ENCODE data around the gene NDFIP1. TPM values are rescaled to one million over a fixed set of nuclear protein-coding genes. Genes with fewer than 3 reads are reported as not detected.

The NDFIP1 gene, protein sequence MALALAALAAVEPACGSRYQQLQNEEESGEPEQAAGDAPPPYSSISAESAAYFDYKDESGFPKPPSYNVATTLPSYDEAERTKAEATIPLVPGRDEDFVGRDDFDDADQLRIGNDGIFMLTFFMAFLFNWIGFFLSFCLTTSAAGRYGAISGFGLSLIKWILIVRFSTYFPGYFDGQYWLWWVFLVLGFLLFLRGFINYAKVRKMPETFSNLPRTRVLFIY
- total RNA-seq = 10 to 100 TPM; 65.2 to 70.2 TPM

DNA sequence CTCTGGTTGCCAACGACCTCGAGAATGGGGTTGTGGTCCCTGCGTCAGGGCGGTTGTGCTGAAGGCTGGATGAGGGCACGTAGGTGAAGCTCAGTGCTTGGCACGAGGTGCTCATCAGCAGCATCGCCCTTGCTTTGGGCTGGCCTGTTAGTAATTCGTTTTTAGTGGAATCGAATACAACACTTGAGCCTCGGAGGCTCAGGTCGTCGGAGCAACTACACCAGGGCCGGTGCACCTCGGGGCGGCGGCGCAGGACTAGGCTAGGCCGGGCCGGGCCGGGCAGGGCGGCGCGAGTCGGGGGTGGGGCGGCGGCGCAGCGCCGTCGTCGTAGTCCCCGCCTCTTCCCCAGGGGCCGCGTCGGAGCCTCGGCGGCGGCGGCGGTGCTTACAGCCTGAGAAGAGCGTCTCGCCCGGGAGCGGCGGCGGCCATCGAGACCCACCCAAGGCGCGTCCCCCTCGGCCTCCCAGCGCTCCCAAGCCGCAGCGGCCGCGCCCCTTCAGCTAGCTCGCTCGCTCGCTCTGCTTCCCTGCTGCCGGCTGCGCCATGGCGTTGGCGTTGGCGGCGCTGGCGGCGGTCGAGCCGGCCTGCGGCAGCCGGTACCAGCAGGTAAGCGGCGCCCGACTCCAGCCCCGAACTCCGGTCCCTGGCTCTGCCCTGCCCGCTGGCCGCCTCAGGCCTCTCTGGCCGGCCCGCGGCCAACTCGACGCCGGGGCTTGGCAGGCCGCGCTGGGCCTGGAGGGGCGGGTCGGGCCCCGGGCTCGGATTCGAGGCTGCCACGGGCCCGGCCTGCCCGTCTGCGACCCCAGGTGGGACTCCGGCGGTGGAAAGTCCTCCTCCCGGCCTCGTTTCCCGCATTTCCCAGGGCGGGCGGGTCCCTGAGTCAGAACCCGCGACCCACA, at the start of gene NDFIP1:
NDFIP1 (plus strand) TSS at position 348 of the 899 bp plus-strand sequence; CDS start at position 544, 196 bp downstream.
- POLR2A ChIA-PET = interaction anchor here (1.0 kb wide), 1 partner anchor 16 kb away, joined by 3 read pairs; no protein-coding TSS in a partner anchor
- peaks cover 68% of the 10 kb centered on the region for H3K4me1 Mint-ChIP-seq
- peaks cover 24% of the 10 kb centered on the region for H3K36me3 Mint-ChIP-seq (ENCODE audit: low read depth)
- no peaks in the 10 kb centered on the region for H3K9me3 Mint-ChIP-seq
- no peaks in the 10 kb centered on the region for H3K27me3 Mint-ChIP-seq
- CTCF ChIA-PET = interaction anchor here (0.6 to 2.1 kb wide), 11 partner anchors 10 to 1501 kb away, joined by 3 to 7 read pairs (median 4); partner anchors contain the start of gene GNPDA1
- H3K4me3 Mint-ChIP-seq = peak within 1 kb of the TSS; percentile 91
- H3K27ac Mint-ChIP-seq = peak within 1 kb of the TSS; percentile 98
- peak; percentile 84 for DNase-seq

DNA sequence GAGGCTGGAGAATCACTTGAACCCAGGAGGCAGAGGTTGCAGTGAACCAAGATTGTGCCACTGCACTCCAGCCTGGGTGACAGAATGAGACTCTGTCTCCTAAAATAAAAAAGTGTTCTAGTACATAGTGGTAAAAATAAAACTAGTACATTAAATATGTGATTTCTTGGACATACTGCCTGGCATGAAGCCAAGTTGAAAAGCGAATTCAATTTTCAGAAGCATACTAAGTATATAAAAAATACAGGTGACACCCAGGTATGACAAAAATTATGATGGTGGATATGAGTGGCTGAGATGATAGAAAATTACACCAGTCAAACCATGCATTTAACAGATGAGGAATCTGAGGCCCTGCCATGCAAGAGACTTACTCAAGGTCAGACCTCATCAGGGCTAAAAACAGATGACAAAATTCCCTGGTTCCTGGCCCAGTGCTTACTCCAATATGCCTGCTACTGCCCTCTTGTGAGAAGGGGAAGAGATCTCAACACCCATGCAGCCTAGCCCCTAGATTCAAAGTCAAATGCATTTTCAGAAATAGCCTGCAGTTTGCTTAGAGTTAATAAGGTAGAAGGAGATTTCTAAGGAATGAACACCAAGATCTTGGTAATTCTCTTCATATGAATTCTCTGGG, 49.2 kb upstream of the NDFIP1 start:
- Mint-ChIP-seq H3K9me3 (no peaks in the 10 kb centered on the region), H3K4me3 (no peak overlapping the region), H3K27ac (no peak overlapping the region), H3K4me1 (peaks cover 13% of the 10 kb centered on the region), H3K27me3 (no peaks in the 10 kb centered on the region), H3K36me3 (ENCODE audit: low read depth) (no peaks in the 10 kb centered on the region)
- POLR2A ChIA-PET = no interaction called here
- DNase-seq = no peak
- CTCF ChIA-PET = no interaction called here

DNA sequence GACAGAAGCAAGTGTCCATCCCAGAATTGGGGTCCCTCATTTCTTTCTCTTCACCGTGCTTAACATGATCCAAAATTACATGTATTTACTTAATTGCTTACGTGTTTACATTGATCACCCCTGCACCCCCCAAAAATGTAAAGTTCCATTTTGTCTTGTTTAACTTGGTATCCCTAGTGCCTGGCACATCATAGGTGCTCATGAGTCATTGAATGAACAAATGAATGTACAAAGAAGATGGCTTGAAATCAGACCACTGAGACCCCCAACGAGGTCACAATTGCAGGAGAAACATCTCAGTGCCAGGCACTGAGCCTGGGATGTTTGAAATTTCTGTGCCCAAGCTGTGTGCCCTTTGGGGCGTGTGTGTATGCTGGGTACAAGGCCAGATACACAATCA, 45.2 kb upstream of the NDFIP1 start:
- no peaks in the 10 kb centered on the region for H3K36me3 Mint-ChIP-seq (ENCODE audit: low read depth)
- DNase-seq = no peak
- POLR2A ChIA-PET = no interaction called here
- H3K27ac Mint-ChIP-seq = peak overlapping the region; percentile 48
- H3K27me3 Mint-ChIP-seq = no peaks in the 10 kb centered on the region
- H3K4me3 Mint-ChIP-seq = no peak overlapping the region
- CTCF ChIA-PET = interaction anchor here (0.8 to 2.5 kb wide), 9 partner anchors 10 to 372 kb away, joined by 3 to 15 read pairs (median 3); partner anchors contain the start of genes GNPDA1 and RNF14
- no peaks in the 10 kb centered on the region for H3K9me3 Mint-ChIP-seq
- peaks cover 13% of the 10 kb centered on the region for H3K4me1 Mint-ChIP-seq

DNA sequence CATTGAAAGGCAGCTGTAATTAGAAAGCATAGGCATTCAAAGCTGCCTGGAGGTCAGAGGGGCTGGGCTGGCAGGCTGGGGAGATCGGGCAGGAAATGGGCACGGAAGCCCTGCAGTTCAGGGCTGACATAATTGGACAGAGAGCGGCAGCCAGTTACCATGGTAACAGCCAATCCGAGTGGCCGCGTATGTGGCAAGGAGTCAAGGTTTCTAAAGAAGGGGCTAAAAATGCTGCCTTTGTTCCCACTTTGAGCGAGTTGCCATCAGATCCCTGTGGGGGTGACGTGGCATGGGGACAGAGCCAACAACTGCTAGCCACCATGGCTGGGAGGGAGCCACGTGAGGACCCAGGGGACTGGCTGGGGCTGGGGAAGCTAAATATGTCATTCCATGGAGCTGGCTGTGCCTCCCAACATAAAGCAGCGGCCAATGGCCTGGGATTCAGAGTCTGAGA, 44.7 kb upstream of the NDFIP1 start:
- H3K27ac Mint-ChIP-seq = peak overlapping the region; percentile 48
- H3K9me3 Mint-ChIP-seq = no peaks in the 10 kb centered on the region
- peaks cover 13% of the 10 kb centered on the region for H3K4me1 Mint-ChIP-seq
- H3K27me3 Mint-ChIP-seq = no peaks in the 10 kb centered on the region
- no peak overlapping the region for H3K4me3 Mint-ChIP-seq
- ChIA-PET CTCF (interaction anchor here (1.0 to 2.5 kb wide), 7 partner anchors 10 to 372 kb away, joined by 3 to 15 read pairs (median 4); partner anchors contain the start of gene GNPDA1), POLR2A (no interaction called here)
- peak; percentile 42 for DNase-seq
- no peaks in the 10 kb centered on the region for H3K36me3 Mint-ChIP-seq (ENCODE audit: low read depth)

DNA sequence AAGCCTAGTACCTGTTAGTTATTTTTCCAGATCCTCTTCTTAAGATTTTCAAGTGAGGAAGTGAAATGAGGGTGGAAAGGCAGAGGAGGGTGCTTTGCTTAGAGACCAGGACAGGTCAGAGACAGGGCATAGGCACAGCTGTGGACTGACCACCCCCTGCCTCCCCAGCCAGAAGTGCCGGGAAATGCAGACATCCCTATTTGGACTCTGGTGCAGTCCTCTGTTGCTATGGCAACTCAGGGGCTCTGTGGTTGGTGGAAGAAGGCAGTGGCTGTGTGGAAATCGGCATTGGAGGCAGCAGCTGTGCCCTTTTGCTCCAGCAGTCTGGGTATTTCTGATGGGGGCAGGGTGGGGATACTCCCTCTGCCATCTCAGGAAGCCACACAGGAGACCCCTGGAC, 43.3 kb upstream of the NDFIP1 start:
- H3K27ac Mint-ChIP-seq = no peak overlapping the region
- no peaks in the 10 kb centered on the region for H3K9me3 Mint-ChIP-seq
- no peak for DNase-seq
- H3K4me1 Mint-ChIP-seq = peaks cover 19% of the 10 kb centered on the region
- no peak overlapping the region for H3K4me3 Mint-ChIP-seq
- H3K36me3 Mint-ChIP-seq (ENCODE audit: low read depth) = no peaks in the 10 kb centered on the region
- no peaks in the 10 kb centered on the region for H3K27me3 Mint-ChIP-seq
- POLR2A ChIA-PET = interaction anchor here (0.6 kb wide), 1 partner anchor 96 kb away, joined by 4 read pairs; the partner anchor contains the start of gene RNF14
- CTCF ChIA-PET = interaction anchor here (1.4 kb wide), 1 partner anchor 17 kb away, joined by 4 read pairs; no protein-coding TSS in a partner anchor

DNA sequence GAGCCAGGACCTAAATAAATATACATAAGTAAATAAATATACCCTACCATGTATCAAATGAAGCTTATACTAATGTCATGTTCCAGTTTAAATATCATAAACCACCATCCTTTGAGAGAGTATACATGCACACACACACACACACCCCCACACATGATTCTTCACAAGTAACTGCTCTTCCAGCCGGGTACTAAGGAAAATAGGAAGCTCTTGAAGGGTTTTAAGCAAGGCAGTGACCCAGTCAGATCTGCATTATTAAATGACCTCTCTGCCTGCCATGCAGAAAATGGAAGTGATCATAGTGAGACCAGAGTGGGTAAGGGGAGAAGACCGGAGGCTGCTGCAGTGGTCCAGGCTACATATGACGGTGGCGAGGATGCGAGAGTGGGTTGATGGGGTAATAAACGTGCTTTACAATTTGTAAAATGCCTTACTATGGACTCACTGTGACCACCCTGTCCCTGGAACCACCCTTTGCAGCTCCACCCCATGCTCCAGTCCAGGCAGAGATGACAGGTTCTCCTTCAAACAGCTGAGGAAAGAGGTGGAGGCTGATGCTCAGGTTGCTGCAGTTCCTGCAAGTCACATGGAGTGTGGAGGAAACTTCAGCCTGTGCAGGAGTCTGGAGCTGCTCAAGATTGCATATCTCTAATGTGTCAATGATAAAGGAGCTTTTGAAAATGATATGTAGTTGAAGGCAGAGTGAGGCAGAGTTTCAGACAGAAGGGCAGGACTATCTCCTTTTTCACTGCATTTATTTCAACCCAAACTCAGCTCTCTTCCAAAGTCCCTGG, 38.8 kb upstream of the NDFIP1 start:
- Mint-ChIP-seq H3K27me3 (no peaks in the 10 kb centered on the region), H3K27ac (no peak overlapping the region), H3K4me1 (peaks cover 20% of the 10 kb centered on the region), H3K36me3 (ENCODE audit: low read depth) (peaks cover 2% of the 10 kb centered on the region), H3K4me3 (no peak overlapping the region), H3K9me3 (no peaks in the 10 kb centered on the region)
- DNase-seq = no peak
- ChIA-PET CTCF (interaction anchor here (0.7 to 1.9 kb wide), 12 partner anchors 9 to 73 kb away, joined by 3 to 8 read pairs (median 4); no protein-coding TSS in a partner anchor), POLR2A (interaction anchor here (0.7 kb wide), 1 partner anchor 45 kb away, joined by 3 read pairs; no protein-coding TSS in a partner anchor)

DNA sequence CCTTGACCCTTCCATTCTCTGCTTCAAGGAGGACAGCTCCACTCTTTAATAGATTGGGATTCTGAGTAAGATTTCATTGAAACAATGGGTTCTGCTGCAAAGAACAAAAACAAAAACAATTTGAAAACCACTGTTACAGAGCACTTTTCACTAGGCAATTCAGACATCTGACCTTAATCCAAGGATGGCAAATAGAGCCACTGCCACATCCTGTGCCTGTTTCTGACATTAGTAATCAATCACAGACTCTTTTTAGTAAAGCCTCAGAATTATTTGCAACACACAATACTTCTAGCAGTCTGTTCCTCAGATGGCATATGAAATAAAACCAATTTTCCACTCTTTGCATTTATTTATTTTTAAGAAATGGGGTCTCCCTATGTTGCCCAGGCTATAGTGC, 37.8 kb upstream of the NDFIP1 start:
- Mint-ChIP-seq H3K27me3 (no peaks in the 10 kb centered on the region), H3K4me1 (peaks cover 20% of the 10 kb centered on the region), H3K9me3 (no peaks in the 10 kb centered on the region), H3K36me3 (ENCODE audit: low read depth) (peaks cover 2% of the 10 kb centered on the region), H3K27ac (no peak overlapping the region), H3K4me3 (no peak overlapping the region)
- no peak for DNase-seq
- ChIA-PET POLR2A (no interaction called here), CTCF (interaction anchor here (0.7 to 1.9 kb wide), 6 partner anchors 8 to 56 kb away, joined by 3 to 8 read pairs (median 4); no protein-coding TSS in a partner anchor)

DNA sequence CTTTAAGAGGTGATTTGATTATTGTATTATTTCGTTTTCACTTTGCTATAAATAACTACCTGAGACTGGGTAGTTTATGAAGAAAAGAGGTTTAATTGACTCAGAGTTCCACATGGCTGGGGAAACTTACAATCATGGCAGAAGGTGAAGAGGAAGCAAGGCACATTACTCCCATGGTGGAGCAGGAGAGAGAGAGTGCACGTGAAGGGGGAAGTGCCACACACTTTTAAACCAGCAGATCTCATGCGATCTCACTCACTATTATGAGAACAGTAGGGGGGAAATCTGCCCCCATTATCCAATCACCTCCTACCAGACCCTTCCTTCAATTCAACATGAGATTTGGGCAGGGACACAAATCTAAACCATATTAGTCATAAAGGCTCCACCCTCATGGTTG, 36.1 kb upstream of the NDFIP1 start:
- no peak overlapping the region for H3K27ac Mint-ChIP-seq
- no peaks in the 10 kb centered on the region for H3K27me3 Mint-ChIP-seq
- POLR2A ChIA-PET = no interaction called here
- CTCF ChIA-PET = interaction anchor here (1.2 to 1.5 kb wide), 3 partner anchors 13 to 18 kb away, joined by 3 to 4 read pairs (median 3); no protein-coding TSS in a partner anchor
- H3K9me3 Mint-ChIP-seq = no peaks in the 10 kb centered on the region
- DNase-seq = no peak
- peaks cover 2% of the 10 kb centered on the region for H3K36me3 Mint-ChIP-seq (ENCODE audit: low read depth)
- peaks cover 20% of the 10 kb centered on the region for H3K4me1 Mint-ChIP-seq
- H3K4me3 Mint-ChIP-seq = no peak overlapping the region

DNA sequence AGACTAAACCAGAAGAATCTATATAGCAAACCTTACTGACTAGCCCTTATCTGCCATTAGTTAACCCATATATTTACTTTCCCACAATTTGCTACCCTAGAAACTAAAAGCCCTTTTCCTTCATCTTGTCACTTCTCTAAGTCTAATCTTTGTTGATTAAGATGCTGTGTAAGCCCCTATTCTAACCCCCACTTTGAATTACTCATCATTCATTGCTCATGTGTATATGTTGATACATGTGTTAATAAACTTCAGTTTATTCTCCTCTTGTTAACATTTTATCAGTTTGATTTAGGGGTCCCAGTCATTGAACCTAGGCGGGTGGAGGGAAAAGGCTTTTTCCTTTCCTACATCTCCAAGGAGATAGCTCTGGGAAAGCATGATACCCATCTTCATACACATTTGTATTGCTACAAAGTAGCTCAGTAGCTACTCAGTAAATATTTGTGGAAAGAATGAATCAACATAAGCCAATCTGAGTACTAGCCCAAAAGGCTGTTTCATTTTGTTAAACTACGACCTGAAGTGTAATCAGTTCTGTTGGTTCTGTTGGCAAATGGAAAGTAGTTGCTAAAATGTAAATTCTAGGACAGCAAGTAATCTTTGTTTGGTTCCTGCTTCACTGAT, 35.1 kb upstream of the NDFIP1 start:
- CTCF ChIA-PET = interaction anchor here (1.2 to 1.5 kb wide), 3 partner anchors 12 to 19 kb away, joined by 3 to 4 read pairs (median 3); no protein-coding TSS in a partner anchor
- Mint-ChIP-seq H3K4me1 (peaks cover 20% of the 10 kb centered on the region), H3K4me3 (no peak overlapping the region), H3K27me3 (no peaks in the 10 kb centered on the region), H3K9me3 (no peaks in the 10 kb centered on the region), H3K36me3 (ENCODE audit: low read depth) (peaks cover 2% of the 10 kb centered on the region), H3K27ac (no peak overlapping the region)
- POLR2A ChIA-PET = no interaction called here
- no peak for DNase-seq

DNA sequence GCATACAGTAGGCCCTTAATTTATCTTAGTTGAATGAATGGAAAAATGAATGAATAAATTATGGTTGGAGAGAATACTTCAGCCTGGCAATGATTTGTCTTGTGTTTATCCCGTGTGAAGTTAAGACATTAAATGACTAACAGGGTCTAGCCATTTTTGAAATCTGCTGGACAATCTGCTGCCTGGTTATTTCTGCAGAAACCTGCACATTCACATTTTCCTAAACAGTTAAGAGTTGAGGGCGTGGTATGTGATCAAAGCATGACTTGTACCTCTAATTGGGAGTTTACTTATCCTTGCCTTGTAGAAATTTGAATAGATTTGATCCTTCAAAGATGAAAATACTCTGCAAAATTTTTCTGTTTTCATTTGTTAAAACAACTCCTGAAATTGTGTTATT, 34.6 kb upstream of the NDFIP1 start:
- ChIA-PET POLR2A (no interaction called here), CTCF (no interaction called here)
- Mint-ChIP-seq H3K27ac (no peak overlapping the region), H3K27me3 (no peaks in the 10 kb centered on the region), H3K4me1 (peaks cover 20% of the 10 kb centered on the region), H3K4me3 (no peak overlapping the region), H3K36me3 (ENCODE audit: low read depth) (peaks cover 2% of the 10 kb centered on the region), H3K9me3 (no peaks in the 10 kb centered on the region)
- DNase-seq = no peak

DNA sequence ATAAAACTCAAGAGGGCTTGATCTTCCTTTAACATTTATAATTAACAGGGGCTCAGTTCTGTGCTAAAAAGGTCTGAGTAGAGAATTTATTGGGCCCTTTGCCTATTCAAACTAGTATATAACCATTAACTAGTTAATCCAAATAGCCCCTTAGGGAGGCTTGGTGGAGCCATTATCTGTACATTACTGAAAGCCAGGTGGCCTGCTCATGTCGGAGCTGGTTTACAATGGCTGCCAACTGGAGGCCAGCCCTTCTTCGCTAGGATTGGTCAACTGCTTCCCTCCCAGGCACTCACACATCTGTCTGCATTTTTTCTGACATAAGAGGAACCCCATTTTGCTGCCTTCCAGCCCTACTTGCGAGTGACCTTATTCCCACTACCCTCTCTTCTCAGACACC, 30.4 kb upstream of the NDFIP1 start:
- peaks cover 4% of the 10 kb centered on the region for H3K27me3 Mint-ChIP-seq
- H3K9me3 Mint-ChIP-seq = no peaks in the 10 kb centered on the region
- H3K36me3 Mint-ChIP-seq (ENCODE audit: low read depth) = peaks cover 2% of the 10 kb centered on the region
- H3K4me3 Mint-ChIP-seq = no peak overlapping the region
- CTCF ChIA-PET = interaction anchor here (1.0 to 1.2 kb wide), 2 partner anchors 8 to 15 kb away, joined by 3 to 5 read pairs; no protein-coding TSS in a partner anchor
- DNase-seq = no peak
- H3K4me1 Mint-ChIP-seq = peaks cover 5% of the 10 kb centered on the region
- no peak overlapping the region for H3K27ac Mint-ChIP-seq
- POLR2A ChIA-PET = no interaction called here

All from activated CD4-positive, alpha-beta T cell treated with anti-CD3 and anti-CD28 coated beads, Interleukin-2, amount 10 ng/mL, durations not matched to agents 7 days and 5 days (primary cell).